ENCODE measurements around the gene CACNA1D.

DNA sequence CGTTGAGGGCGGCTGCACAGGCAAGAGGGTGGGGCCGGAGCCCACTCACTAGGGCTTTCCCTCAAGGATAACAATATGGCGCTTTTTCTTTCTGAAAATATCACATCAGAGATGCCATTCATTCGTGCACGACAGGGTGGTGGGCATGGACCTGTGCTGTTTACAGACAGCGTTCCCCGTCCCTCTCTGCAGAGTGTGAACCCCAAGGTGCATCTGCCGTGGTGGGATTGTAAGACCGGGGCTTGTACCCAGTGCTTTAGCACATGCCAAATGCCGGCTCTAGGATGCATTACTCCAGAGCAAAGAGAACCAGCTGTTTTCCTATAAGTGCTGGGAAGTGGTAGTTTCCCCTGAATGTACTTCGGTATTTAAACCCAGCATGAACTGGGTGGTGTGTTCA is 314.9 kb downstream of the CACNA1D start:
- TF ChIP-seq EZH2 (IDR thresholded peaks at IDR 0.05) (no peak), POLR2AphosphoS5 (IDR thresholded peaks at IDR 0.05; ENCODE audit: borderline replicate concordance, low read depth, low read length) (no peak)
